Stimulated activated CD4-positive, alpha-beta T cell treated with anti-CD3 and anti-CD28 coated beads, TNF-alpha, amount 100 ng/mL, for 24 hours (primary cell): ENCODE data around the gene ORM2.
A peak's percentile ranks its signal among the peaks of the same experiment; 100 is the strongest.
"Not testable (repeated sequence)": the region's sequence is repeated elsewhere in the genome, so short reads cannot be mapped to it uniquely, and the experiment has no call there.

Experiments used
- DNase-seq, 3 experiments: peaks; one replicate each; pipeline ENCODE4 v3.0.0-alpha.2; 2020; ENCODE audit warnings: low read depth in 3 of 3

Gene ORM2

DNA sequence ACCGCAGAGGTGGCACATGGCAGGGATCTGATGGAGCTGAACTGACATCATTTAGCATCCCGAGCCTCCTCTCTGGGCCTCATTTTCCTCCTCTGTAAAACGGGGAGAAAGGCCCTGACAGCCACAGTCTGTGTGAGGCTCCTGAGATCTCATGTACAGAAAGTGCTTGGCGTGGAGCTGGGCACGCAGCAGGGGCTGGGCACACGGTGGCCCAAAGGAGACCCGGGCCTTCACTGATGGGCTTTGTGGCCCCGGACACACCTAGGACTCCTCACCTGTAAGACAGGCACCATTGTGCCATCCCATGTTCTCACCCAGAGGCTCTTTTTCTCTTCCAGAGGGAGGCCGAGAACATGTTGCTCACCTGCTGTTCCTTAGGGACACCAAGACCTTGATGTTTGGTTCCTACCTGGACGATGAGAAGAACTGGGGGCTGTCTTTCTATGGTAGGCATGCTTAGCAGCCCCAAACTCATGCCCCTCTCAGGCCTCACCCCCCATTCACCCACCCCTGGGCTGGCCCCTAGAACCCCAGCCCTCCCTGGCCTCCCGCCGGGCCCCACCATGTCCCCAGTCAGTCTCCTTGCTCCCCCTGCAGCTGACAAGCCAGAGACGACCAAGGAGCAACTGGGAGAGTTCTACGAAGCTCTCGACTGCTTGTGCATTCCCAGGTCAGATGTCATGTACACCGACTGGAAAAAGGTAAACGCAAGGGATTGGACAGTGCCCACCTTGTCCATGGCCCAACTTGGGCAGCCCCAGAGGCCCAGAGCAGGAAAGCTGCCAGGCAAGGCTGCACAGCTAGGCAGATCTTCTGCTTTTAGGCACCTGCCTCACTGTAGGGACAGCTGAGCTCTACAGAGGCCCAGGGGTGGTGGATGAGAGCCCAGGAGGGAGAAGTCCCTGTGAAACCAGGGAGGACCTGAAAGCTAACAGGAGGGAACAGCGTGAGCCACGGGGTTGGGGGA is 1.8 kb downstream of the ORM2 start:
- DNase-seq: not testable (repeated sequence)

DNA sequence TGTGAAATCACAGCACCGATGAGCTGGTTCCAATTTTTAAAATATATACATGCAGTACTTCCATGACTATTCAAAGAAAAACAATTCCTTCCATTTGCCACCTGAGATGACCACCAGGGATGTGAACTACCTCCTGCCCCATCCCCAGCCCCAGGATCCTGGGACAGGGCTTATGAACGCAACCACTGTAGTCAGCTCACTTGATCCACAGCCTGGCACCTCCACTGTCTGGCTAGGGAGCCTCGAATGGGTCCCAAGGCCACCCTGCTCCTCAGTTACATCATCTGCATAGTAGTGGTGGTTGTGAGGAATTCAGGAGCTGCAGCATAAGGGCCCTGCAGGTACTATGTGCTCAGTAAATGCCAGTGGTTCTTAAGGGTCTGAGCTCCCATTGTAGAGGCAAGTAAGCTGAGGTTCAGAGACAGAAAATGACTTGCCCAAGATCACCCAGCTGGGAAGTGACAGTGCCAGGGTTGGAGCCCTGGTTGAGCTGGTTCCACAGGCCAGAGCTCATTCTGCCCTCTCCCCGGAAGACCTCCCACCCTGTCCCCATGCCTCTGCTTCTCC is 2.9 kb downstream of the ORM2 start:
- not testable (repeated sequence) for DNase-seq

- DNase-seq: not testable (repeated sequence)
Measured at GRCh38 chr9:114333718-114334117, 4.0 kb downstream of the ORM2 start.

DNA sequence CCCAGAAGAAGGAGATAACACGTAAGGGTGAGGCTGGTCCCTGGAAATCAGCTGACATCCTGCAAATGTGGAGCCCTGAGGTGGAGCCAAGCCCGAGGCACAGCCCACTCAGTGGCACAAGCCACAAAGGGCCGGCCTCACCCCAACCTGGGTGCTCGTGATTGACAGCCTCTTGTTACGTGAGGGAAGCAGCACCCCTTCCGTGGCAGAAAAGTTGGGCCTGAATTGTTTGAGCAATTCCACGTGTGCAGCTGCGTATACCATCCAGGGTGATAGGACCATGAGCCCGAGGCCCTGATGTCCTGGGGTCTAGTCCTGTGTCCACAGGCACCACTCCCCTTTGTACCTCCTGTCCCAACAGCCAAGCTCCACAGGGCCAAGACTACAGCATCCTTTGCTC is 4.8 kb downstream of the ORM2 start:
- DNase-seq: no peak

- no peak for DNase-seq
Measured at GRCh38 chr9:114335745-114336144, 6.1 kb downstream of the ORM2 start.

- no peak for DNase-seq
Measured at GRCh38 chr9:114336157-114336556, 6.5 kb downstream of the ORM2 start.

- DNase-seq: no peak
Measured at GRCh38 chr9:114336699-114337395, 7.2 kb downstream of the ORM2 start.

GRCh38 chr9:114338187-114338586 is 8.5 kb downstream of the ORM2 start:
- DNase-seq: no peak

GRCh38 chr9:114339130-114339908 is 9.7 kb downstream of the ORM2 start:
- peak; percentile 20 to 51 (median 29) for DNase-seq

GRCh38 chr9:114341152-114341830 is 11.6 kb downstream of the ORM2 start:
- no peak for DNase-seq

DNA sequence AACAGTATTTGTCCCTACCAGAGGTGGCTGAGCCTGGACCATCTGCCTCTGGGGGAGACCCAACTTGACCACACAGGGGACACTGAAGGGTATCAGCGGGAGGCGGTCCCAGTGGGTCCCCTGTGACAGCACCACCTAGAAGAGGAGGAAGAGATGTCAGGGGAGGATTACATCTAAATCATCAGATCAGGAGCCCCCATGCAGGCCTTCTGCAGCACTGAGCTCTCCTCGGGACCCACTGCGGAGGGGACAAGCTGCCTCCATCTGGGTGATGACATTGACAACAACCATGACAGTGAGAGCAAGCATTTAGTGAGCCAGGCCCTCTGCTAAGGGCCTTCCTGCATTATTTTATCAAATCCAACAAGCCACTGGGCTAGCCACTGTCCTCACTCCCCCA is 12.3 kb downstream of the ORM2 start:
- no peak for DNase-seq

DNA sequence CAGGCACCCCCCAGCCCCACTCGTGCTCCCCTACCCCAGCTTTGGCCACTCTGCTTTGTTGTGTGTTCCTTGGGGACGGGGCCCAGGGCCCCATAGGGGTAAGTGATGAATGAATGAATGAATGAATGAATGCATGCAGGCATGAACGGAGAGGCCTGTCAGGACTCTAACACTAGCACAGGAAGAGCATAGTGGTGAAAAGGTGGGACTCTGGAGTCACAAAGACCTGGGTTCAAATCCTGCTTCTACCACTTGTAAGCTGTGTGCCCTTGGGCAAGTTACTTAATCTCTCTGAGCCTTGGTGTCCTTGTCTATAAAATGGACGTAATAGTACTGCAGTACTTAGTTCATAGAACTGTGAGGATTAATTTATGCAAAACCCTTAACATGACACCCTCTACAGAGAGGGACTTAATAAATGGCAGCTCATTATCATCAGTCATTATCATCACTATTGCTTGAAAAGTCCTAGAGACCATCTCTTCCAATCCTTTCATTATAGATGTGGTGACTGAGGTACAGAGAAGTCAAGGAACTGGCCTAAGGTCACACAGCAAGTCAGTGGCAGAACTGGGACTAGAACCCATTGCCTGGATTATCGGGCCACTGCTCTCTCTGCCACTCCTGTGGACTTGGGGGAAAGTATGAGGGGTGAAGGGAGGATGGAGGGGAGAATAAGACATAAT is 13.2 kb downstream of the ORM2 start:
- no peak for DNase-seq

DNA sequence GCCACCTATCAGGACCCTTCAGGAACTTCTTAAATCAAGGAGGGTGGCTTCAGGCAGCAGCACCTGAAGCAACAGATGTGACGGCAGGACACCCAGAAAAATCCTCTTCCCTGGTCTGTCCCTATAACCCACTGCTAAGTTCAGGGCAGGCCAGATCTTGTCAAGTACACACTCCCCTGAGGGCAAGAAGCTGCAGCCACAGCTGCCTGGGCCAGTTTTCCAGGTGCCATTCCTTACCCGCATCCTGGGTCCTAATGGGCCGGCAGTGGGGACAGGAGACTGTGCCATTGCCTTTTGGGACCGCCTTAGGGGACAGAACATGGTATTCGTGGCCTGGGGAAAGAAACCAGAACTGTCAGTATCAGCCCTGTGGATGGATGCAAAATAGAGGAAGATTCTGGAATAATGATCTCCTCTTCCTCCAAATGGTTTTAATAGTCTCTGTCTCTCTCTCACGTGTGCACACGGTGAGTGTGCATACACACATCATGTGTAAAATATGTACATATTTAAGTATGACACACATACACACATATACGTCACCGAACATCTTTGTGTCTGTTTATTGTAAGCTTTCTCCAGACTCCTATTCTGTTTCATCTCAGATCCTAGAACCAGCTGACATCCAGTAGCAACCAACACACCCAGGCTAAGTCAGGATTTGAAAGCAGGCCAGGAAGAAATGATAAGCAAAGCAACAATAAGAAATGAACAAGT is 14.0 kb downstream of the ORM2 start:
- no peak for DNase-seq

GRCh38 chr9:114344188-114344566 is 14.5 kb downstream of the ORM2 start:
- no peak for DNase-seq

GRCh38 chr9:114344692-114345091 is 15.0 kb downstream of the ORM2 start:
- no peak for DNase-seq

DNA sequence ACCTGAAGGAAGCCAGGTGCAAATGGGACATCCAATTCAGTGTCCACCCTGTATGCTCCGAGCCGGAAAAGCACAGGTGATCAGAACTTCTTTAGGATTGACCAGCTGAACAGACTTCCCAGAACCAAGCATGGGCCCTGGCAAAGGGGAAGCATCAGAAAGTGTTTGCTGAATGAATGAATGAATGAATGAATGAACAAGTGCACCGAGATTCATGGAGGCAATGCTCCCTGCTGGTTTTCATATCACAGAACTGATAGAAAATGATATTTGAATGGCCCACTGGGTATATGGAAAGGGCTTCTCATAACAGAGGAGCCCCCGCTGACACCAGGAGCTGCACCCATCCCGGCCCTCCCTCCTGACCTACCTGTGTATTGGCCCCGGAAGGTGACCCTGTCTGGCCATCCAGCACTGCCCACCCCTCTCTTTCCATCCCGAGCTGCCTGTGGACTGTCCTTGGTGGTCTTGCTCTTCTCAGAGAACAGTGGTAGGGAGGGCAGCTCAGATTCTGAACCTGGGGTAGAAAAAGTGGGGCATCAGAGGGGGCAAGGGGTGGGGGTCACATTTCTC is 15.9 kb downstream of the ORM2 start:
- DNase-seq: no peak

DNA sequence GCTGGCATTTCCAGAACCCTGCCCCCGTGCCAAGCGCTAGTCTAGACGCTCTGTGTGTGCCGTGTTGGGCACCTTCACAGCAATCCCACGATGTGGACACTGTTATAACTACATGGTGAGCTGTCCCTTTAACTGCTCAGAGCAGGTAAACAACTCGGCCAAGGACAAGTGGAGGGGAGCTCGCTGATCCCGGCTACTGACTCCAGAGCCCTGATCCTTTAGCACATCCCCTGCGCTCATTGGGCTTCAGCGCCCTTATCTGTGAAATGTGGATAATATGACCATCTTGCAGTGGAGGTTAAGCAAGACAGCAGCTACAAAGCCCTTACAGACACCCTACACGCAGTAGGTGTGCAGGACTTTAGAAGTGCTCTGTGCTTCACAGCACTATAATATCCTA is 16.5 kb downstream of the ORM2 start:
- no peak for DNase-seq

GRCh38 chr9:114347675-114348074 is 18.0 kb downstream of the ORM2 start:
- no peak for DNase-seq

- DNase-seq: no peak
Measured at GRCh38 chr9:114348261-114348905, 18.7 kb downstream of the ORM2 start.
